ENCODE measurements around the gene TGM3. TPM values are rescaled to one million over a fixed set of nuclear protein-coding genes. Genes with fewer than 3 reads are reported as not detected.

The TGM3 gene
- total RNA-seq, 6 donors from 2014 or later = 0.33 to 1.0 (median 0.46) TPM; not detected in 1

GRCh38 chr20:2358006-2358405 is 62.2 kb downstream of the TGM3 start:
- H3K27ac ChIP-seq = no peak overlapping the region
- TF ChIP-seq EP300 (IDR thresholded peaks at IDR 0.05) = no peak
- no peak for TF ChIP-seq POLR2AphosphoS5 (IDR thresholded peaks at IDR 0.05)
- no peak for TF ChIP-seq CTCF (IDR thresholded peaks at IDR 0.05)
- no peak for TF ChIP-seq POLR2A (IDR thresholded peaks at IDR 0.05)
- H3K4me1 ChIP-seq = no peaks in the 10 kb centered on the region
- WGBS, 2 donors = 57 to 64% methylated on average over 3 of the region's 3 CpGs
- H3K27me3 ChIP-seq = no peaks in the 10 kb centered on the region
- no peak overlapping the region for H3K4me3 ChIP-seq
- DNase-seq (no peak), ATAC-seq (ENCODE audit: low FRiP score in 2 of 2) (no peak)
- no peaks in the 10 kb centered on the region for H3K36me3 ChIP-seq
- peaks cover 0 to 9% (median 6%) of the 10 kb centered on the region in 4 donors for H3K9me3 ChIP-seq

- peaks cover 0 to 9% (median 6%) of the 10 kb centered on the region in 4 donors for H3K9me3 ChIP-seq
- H3K27me3 ChIP-seq = no peaks in the 10 kb centered on the region
- H3K27ac ChIP-seq = no peak overlapping the region
- no peak for TF ChIP-seq POLR2A (IDR thresholded peaks at IDR 0.05)
- TF ChIP-seq EP300 (IDR thresholded peaks at IDR 0.05) = no peak
- no peak for TF ChIP-seq POLR2AphosphoS5 (IDR thresholded peaks at IDR 0.05)
- no peak for TF ChIP-seq CTCF (IDR thresholded peaks at IDR 0.05)
- DNase-seq (no peak), ATAC-seq (ENCODE audit: low FRiP score in 2 of 2) (no peak)
- H3K4me1 ChIP-seq = no peaks in the 10 kb centered on the region
- no peaks in the 10 kb centered on the region for H3K36me3 ChIP-seq
- no peak overlapping the region for H3K4me3 ChIP-seq
These were observed 65.3 kb downstream of the TGM3 start for GRCh38 chr20:2361035-2361593.

- TF ChIP-seq POLR2A (IDR thresholded peaks at IDR 0.05) (no peak), EP300 (IDR thresholded peaks at IDR 0.05) (no peak), POLR2AphosphoS5 (IDR thresholded peaks at IDR 0.05) (no peak), CTCF (IDR thresholded peaks at IDR 0.05) (no peak)
- Histone ChIP-seq H3K36me3 (no peaks in the 10 kb centered on the region), H3K27me3 (no peaks in the 10 kb centered on the region), H3K4me3 (no peak overlapping the region), H3K9me3 (peaks cover 0 to 9% (median 6%) of the 10 kb centered on the region in 4 donors), H3K4me1 (no peaks in the 10 kb centered on the region), H3K27ac (no peak overlapping the region)
- DNase-seq (no peak), ATAC-seq (ENCODE audit: low FRiP score in 2 of 2) (no peak)
- 82 to 83% methylated on average over 2 of the region's 2 CpGs for WGBS, 2 donors
These were observed 67.4 kb downstream of the TGM3 start for GRCh38 chr20:2363187-2363586.

GRCh38 chr20:2363587-2363986 is 67.8 kb downstream of the TGM3 start:
- no peak for TF ChIP-seq EP300 (IDR thresholded peaks at IDR 0.05)
- no peak for TF ChIP-seq CTCF (IDR thresholded peaks at IDR 0.05)
- no peak for TF ChIP-seq POLR2AphosphoS5 (IDR thresholded peaks at IDR 0.05)
- no peak for TF ChIP-seq POLR2A (IDR thresholded peaks at IDR 0.05)
- no peak overlapping the region for H3K27ac ChIP-seq
- no peak for DNase-seq
- H3K4me1 ChIP-seq = no peaks in the 10 kb centered on the region
- ATAC-seq (ENCODE audit: low FRiP score in 2 of 2) = no peak
- WGBS, 2 donors = 28 to 32% methylated on average over 1 of the region's 1 CpG
- H3K27me3 ChIP-seq = no peaks in the 10 kb centered on the region
- H3K36me3 ChIP-seq = no peaks in the 10 kb centered on the region
- no peak overlapping the region for H3K4me3 ChIP-seq
- peaks cover 0 to 10% (median 7%) of the 10 kb centered on the region in 4 donors for H3K9me3 ChIP-seq

GRCh38 chr20:2364044-2364443 is 68.2 kb downstream of the TGM3 start:
- H3K27ac ChIP-seq = no peak overlapping the region
- peaks cover 0 to 13% (median 7%) of the 10 kb centered on the region in 4 donors for H3K9me3 ChIP-seq
- H3K4me3 ChIP-seq = no peak overlapping the region
- H3K4me1 ChIP-seq = no peaks in the 10 kb centered on the region
- DNase-seq (no peak), ATAC-seq (ENCODE audit: low FRiP score in 2 of 2) (no peak)
- no peak for TF ChIP-seq CTCF (IDR thresholded peaks at IDR 0.05)
- no peak for TF ChIP-seq POLR2A (IDR thresholded peaks at IDR 0.05)
- no peak for TF ChIP-seq POLR2AphosphoS5 (IDR thresholded peaks at IDR 0.05)
- no peak for TF ChIP-seq EP300 (IDR thresholded peaks at IDR 0.05)
- H3K36me3 ChIP-seq = no peaks in the 10 kb centered on the region
- 75 to 80% methylated on average over 4 of the region's 4 CpGs for WGBS, 2 donors
- H3K27me3 ChIP-seq = no peaks in the 10 kb centered on the region
